ENCODE data around the gene SCN9A.

SCN9A gene

DNA sequence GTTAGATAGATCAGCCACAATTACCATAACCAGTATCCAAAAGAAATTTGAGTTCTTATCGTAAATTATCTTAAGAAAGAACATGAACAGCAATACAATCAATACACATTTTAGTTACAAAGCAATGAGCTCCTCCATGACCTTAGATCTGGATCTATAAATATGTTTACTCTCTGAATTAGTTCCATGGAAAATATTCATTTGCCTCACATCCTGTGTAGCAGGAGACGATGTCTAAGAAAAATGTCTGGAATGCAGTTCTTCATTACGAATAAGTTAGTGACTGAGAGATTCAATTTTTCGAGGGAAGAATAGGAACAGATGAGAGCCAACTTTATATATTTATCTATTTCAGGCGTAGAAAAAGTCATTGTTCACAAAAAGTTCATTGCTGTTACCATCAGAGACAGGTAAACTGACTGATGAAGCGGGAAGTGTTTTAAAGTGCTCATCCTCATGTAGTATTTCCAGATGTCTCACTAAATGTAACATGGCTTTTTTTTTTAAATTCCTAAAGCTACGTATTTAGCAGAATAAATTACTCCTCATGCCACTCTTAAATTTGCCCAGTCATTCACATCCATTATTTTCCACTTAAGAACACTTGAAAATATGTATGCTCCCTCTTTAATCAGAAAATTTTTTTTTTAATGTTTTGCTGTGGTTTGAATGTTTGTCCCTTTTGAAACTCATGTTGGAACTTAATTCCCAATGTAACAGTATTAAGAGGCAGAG lies 141.5 kb downstream of the SCN9A start:
- Mint-ChIP-seq H3K4me3 (no peak overlapping the region), H3K36me3 (ENCODE audit: low read depth) (no peaks in the 10 kb centered on the region), H3K27me3 (ENCODE audit: low read depth) (no peaks in the 10 kb centered on the region), H3K9me3 (no peaks in the 10 kb centered on the region), H3K4me1 (peaks cover 5% of the 10 kb centered on the region), H3K27ac (no peak overlapping the region)
- TF ChIP-seq, protein P1, sequence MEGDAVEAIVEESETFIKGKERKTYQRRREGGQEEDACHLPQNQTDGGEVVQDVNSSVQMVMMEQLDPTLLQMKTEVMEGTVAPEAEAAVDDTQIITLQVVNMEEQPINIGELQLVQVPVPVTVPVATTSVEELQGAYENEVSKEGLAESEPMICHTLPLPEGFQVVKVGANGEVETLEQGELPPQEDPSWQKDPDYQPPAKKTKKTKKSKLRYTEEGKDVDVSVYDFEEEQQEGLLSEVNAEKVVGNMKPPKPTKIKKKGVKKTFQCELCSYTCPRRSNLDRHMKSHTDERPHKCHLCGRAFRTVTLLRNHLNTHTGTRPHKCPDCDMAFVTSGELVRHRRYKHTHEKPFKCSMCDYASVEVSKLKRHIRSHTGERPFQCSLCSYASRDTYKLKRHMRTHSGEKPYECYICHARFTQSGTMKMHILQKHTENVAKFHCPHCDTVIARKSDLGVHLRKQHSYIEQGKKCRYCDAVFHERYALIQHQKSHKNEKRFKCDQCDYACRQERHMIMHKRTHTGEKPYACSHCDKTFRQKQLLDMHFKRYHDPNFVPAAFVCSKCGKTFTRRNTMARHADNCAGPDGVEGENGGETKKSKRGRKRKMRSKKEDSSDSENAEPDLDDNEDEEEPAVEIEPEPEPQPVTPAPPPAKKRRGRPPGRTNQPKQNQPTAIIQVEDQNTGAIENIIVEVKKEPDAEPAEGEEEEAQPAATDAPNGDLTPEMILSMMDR (IDR thresholded peaks at IDR 0.05; ENCODE audit: unreplicated experiment in 3 of 3) = no peak

DNA sequence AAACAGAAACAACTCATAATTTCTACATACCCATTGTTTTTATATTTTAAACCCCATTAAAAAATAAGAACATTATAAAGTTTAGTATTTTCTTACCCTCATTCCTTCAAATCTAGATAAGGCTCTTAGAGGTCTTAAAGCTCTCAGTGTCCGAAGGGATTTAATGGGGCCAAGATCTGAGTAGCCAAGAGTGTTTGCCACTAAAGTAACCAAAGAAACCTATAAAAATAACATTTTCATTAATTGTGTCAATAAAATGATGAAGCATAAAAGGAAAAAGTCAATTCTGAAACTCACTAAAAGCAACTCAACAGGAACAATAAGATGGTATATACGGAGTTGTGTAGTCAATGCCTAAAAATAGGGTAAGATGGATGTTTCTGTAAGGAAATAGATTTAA lies 142.5 kb downstream of the SCN9A start:
- Mint-ChIP-seq H3K4me3 (no peak overlapping the region), H3K27me3 (ENCODE audit: low read depth) (no peaks in the 10 kb centered on the region), H3K4me1 (peaks cover under 1% of the 10 kb centered on the region), H3K36me3 (ENCODE audit: low read depth) (no peaks in the 10 kb centered on the region), H3K27ac (no peak overlapping the region), H3K9me3 (no peaks in the 10 kb centered on the region)
- TF ChIP-seq, protein P1 (IDR thresholded peaks at IDR 0.05; ENCODE audit: unreplicated experiment in 3 of 3) = no peak

DNA sequence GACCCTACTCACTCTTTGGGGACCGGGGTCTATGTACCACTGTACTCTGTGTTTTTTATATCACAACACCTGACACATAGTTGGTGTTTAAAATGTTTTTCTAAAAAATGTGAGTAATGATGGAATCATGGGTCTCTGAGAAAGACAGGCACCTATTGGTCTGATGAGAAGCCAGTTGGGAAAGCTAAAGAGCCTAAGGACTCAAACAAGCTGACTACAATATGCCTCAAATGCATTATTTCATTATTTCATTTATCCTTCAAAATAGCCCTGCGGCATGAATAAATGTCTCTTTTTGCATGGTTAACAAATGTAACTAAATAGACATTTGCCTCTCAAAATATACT lies 145.0 kb downstream of the SCN9A start:
- Mint-ChIP-seq H3K4me3 (no peak overlapping the region), H3K27ac (no peak overlapping the region), H3K4me1 (no peaks in the 10 kb centered on the region), H3K9me3 (no peaks in the 10 kb centered on the region), H3K36me3 (ENCODE audit: low read depth) (no peaks in the 10 kb centered on the region), H3K27me3 (ENCODE audit: low read depth) (no peaks in the 10 kb centered on the region)
- TF ChIP-seq, protein P1 (IDR thresholded peaks at IDR 0.05; ENCODE audit: unreplicated experiment in 3 of 3) = no peak

DNA sequence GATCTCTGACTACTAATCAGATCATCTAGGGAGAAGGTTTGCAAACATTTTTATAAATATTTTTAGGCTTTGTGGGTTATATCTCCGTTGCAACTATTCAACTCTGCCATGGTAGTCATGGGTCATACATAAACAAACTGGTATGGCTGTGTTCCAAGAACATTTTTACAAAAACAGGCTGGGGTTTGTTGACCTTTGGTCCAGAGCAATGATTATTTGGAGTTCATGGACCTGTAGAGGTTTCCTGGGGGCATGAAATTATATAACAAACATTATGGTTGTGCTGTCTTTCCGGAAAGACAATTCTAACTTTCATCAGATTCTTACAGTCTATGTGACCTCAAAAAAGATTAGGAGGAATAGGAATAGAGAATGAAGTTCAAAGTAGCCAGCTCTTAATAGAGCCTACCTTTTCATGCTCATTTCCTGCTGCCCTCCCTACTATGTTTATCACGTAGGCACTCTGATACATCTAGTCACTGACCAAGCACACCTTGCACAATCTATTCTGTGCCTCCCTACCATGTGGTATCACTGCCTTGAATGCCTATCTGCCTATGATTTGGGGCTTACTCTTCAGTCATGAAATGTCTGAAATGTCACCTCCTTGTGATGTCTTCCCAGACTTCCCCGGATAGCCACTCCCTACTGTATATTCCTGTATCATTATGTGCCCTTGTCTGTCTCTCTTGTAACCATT lies 145.6 kb downstream of the SCN9A start:
- H3K9me3 Mint-ChIP-seq = no peaks in the 10 kb centered on the region
- H3K27ac Mint-ChIP-seq = no peak overlapping the region
- TF ChIP-seq, protein P1 (IDR thresholded peaks at IDR 0.05; ENCODE audit: unreplicated experiment in 3 of 3) = no peak
- H3K4me1 Mint-ChIP-seq = no peaks in the 10 kb centered on the region
- H3K27me3 Mint-ChIP-seq (ENCODE audit: low read depth) = no peaks in the 10 kb centered on the region
- H3K4me3 Mint-ChIP-seq = no peak overlapping the region
- no peaks in the 10 kb centered on the region for H3K36me3 Mint-ChIP-seq (ENCODE audit: low read depth)

DNA sequence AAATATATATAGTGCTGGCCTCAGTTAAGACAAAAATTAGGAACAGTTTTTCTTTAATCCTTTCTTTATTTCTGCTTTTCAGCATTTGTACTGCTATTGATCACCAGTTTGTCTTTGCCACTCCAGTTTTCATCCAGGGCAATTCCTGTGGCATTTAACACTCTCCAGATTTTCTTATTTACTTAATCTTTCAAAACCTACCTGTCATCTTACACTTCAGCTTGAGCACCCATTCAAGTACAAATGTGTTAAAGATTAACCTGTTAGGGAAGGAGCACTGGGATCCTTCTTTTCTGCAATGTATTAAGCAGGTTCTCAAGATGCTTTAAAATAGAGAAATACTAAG lies 146.1 kb downstream of the SCN9A start:
- TF ChIP-seq, protein P1 (IDR thresholded peaks at IDR 0.05; ENCODE audit: unreplicated experiment in 3 of 3) = no peak
- Mint-ChIP-seq H3K4me1 (no peaks in the 10 kb centered on the region), H3K9me3 (no peaks in the 10 kb centered on the region), H3K4me3 (no peak overlapping the region), H3K27ac (no peak overlapping the region), H3K36me3 (ENCODE audit: low read depth) (no peaks in the 10 kb centered on the region), H3K27me3 (ENCODE audit: low read depth) (no peaks in the 10 kb centered on the region)

DNA sequence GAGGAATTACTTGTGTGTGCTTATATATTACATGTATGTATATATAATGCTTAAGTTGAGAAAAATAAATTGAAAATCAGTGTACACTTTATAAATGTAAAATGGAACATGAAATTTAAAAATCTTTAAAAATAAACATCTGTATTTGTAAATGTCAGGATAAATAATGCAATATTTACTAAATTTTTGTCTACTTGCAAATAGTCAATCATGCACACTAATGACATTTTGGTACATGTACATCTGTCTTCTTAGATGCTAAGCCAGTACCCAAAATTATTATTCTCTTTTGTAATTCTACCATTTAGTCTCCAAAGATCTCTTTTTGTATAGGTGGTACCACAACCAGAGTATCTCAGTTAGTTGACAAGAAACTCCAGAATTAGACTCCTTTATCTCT lies 151.5 kb downstream of the SCN9A start:
- no peaks in the 10 kb centered on the region for H3K27me3 Mint-ChIP-seq (ENCODE audit: low read depth)
- H3K9me3 Mint-ChIP-seq = peaks cover 2% of the 10 kb centered on the region
- H3K4me1 Mint-ChIP-seq = no peaks in the 10 kb centered on the region
- H3K36me3 Mint-ChIP-seq (ENCODE audit: low read depth) = no peaks in the 10 kb centered on the region
- TF ChIP-seq, protein P1 (IDR thresholded peaks at IDR 0.05; ENCODE audit: unreplicated experiment in 3 of 3) = no peak
- H3K4me3 Mint-ChIP-seq = no peak overlapping the region
- no peak overlapping the region for H3K27ac Mint-ChIP-seq

Measured in nephron (organoid).